ENCODE measurements around the gene EEF1AKMT1.

The EEF1AKMT1 gene, protein sequence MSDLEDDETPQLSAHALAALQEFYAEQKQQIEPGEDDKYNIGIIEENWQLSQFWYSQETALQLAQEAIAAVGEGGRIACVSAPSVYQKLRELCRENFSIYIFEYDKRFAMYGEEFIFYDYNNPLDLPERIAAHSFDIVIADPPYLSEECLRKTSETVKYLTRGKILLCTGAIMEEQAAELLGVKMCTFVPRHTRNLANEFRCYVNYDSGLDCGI

DNA sequence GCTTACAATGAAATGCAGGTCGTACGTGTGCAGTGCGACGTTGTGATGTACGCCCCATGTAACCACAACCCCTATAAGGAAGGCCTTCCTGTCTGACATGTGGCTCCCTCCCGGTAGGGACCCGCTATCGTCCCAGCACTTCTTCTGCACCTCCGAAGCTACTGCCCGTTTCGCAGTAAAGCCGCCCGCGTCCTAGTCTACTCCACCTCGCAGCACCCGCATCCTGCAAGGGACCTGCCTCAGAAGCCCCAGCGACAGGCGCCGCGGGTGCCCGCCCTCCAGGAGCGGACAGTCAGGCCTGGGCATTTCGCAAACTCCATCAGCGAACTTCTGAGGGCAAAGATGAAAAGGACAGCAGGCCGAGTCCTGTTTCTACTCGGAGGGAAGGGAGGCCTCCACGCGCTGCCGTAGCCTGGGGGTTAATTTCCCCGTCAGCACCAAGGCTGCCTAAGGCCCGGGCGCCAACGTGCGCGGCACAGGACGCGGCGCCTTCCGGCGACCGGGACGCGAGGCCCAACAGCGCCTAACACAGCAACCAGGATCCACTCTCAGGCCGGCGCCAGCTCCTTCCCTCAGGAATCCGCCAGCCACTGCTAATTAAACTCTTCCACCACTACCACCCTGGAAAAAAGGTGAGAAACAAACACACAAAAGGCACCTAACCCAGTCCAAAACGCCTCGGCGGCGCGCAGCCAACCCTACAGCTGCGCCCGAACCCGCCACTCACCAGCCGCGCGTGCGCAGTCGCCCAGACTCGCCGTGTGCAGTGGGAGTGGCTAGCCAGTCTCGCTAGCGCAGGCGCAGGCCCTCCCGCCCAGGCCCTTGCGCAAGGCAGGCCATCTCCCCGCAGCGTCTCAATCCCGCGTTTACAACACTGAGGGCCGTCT lies at the start of gene EEF1AKMT1:
Gene EEF1AKMT1, minus strand, starts transcription at position 768 of the 887 bp plus-strand sequence. CDS start 16,363 bp downstream, outside the sequence.
- peak; percentile 63 for DNase-seq (ENCODE audit: insufficient read length, low spot score)
- FAIRE-seq = peak; percentile 94

GRCh38 chr13:20823071-20823470 lies 49.3 kb upstream of the EEF1AKMT1 start:
- no peak for FAIRE-seq
- DNase-seq (ENCODE audit: insufficient read length, low spot score) = no peak

- FAIRE-seq (no peak), DNase-seq (ENCODE audit: insufficient read length, low spot score) (no peak)
Measured at GRCh38 chr13:20822406-20822805, 48.6 kb upstream of the EEF1AKMT1 start.

DNA sequence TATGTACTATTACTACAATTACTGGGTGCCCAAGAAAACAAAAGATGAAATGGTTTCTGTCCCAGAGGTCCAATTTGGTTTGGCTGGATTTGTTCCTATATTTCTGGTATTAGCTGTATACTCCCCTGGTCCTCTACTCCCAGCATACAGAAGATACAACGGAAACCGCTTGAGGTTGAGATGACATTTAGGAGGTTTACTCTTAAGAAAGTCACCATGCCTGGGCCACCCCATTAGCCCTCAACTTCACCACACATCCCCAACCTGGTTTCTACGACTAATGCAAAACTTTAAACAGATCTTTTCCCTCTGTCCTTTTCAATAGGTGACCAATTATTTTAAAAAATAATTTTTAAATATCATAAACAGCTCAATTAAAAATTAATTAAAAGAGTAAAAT lies 46.0 kb upstream of the EEF1AKMT1 start:
- DNase-seq (ENCODE audit: insufficient read length, low spot score) (no peak), FAIRE-seq (no peak)

DNA sequence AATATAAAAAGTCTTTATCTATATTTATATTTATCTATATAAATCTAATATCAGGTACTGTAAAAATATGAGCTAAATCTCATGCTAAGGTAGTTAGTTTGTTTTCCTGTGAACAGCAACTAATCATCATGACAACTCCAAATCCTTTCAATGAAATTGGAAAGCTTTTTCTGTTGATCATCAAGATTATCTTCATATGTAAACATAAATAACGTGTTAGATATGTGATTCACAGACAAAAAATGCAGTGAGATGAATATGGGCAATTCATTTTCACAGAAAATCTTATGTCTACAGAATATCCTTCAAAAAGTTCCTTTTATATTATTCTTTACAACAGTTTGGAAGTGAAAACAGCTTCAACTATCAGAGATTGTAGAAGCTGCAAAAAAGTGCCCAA lies 41.7 kb upstream of the EEF1AKMT1 start:
- FAIRE-seq (no peak), DNase-seq (ENCODE audit: insufficient read length, low spot score) (no peak)

DNA sequence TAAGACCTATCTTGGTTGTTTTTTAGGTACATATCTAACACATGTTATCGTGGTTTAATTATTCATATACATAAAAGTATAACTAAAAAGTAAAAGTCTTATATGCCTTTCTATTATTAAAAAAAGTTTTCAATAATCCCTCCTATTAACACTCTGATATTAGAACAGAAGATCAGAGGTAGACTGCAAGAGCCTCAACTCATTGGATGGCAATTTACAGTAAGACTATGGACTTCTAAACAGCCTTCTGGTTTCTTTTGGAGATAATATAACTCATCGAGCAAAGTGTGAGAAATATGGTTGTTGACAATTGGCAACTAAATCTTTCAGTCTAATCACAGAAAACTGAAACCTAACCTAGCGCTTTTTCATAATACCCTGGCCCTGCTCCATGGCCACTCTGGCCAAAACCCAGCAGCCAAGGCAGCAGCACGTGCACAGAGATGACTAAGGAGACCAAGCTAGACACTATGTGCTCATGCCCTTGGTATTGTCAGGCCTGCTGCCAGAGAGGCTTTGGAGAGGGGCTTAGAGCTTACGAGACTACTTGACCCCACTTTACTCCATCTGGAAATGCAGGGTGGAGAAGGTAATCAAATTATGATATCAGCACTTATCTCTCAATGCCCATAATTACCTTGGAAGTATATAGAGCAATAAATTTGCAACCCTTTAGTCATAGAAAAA lies 40.6 kb upstream of the EEF1AKMT1 start:
- FAIRE-seq (no peak), DNase-seq (ENCODE audit: insufficient read length, low spot score) (no peak)

DNA sequence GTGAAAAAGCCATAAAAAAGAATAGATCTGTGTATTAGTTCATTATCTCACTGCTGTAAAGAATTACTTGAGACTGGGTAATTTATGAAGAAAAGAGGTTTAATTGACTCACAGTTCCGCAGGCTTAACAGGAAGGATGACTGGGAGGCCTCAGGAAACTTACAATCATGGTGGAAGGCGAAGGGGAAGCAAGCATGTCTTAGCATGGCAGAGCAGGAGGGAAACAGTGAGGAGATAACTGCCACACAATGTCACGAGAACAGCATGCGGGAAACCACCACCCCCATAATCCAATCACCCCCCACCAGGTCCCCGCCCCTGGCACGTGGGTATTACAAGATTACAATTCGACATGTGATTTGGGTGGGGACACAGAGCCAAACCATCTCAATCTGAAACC lies 39.1 kb upstream of the EEF1AKMT1 start:
- FAIRE-seq = no peak
- DNase-seq (ENCODE audit: insufficient read length, low spot score) = no peak

DNA sequence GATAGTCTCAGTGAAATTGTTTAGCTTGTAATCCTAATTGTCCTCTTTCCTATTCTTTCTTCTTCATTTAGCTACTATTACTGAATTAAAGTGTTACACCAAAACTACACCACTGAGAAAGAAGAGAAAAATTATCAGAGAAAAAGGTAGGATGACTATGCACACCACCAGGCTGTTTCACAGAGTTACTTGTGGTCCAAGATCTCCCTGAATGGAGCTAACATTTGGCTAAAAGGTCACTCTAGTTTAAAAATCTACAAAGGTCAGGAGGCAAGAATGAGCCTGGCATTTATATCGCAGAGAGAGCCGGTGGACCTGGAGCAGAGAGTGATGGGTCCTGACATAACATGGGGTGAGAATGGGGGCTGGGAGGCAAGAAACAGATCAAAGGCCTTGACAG lies 37.0 kb upstream of the EEF1AKMT1 start:
- DNase-seq (ENCODE audit: insufficient read length, low spot score) (no peak), FAIRE-seq (peak; percentile 18)

GRCh38 chr13:20808874-20809273 lies 35.1 kb upstream of the EEF1AKMT1 start:
- DNase-seq (ENCODE audit: insufficient read length, low spot score) = no peak
- no peak for FAIRE-seq

DNA sequence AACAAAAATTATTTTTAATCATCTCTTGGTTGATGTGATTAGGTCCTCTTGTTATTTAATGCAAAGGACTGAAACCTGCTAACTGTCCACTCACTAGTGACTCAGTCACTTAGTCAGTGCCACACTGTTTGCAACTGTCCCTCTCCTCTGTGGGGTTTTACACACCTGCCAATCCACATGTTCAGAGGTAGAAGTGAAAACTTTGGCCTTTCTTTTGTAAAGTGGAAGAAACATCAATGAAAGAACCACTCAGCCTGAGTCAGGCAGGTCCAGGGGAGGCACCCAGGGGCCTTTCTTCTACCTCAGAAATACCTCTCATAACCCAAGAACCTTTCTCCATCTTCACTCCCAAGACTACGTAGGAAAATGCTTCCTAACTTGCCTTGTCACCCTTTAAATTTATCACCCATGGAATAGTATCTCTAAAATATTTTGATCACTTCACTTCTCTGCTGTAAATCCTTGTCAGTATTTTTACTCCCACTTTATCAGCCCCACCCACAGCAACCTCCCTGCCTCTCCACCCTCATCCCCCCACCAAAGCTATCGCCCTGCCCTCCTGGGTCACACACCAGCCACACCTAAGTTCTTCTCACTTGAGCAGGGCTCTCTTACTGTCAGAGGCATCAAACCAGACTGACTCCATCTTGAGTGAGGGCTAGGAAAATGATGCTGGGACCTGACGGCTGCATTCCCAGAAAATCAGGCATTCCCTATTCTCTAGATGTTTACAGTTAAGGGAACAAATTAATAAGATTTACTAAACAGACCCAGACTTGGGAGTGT lies 29.6 kb upstream of the EEF1AKMT1 start:
- DNase-seq (ENCODE audit: insufficient read length, low spot score) = no peak

GRCh38 chr13:20801707-20802106 lies 27.9 kb upstream of the EEF1AKMT1 start:
- FAIRE-seq (no peak), DNase-seq (ENCODE audit: insufficient read length, low spot score) (no peak)

More for the DNA sequence above, 29.6 kb upstream of the EEF1AKMT1 start:
- FAIRE-seq = no peak

DNA sequence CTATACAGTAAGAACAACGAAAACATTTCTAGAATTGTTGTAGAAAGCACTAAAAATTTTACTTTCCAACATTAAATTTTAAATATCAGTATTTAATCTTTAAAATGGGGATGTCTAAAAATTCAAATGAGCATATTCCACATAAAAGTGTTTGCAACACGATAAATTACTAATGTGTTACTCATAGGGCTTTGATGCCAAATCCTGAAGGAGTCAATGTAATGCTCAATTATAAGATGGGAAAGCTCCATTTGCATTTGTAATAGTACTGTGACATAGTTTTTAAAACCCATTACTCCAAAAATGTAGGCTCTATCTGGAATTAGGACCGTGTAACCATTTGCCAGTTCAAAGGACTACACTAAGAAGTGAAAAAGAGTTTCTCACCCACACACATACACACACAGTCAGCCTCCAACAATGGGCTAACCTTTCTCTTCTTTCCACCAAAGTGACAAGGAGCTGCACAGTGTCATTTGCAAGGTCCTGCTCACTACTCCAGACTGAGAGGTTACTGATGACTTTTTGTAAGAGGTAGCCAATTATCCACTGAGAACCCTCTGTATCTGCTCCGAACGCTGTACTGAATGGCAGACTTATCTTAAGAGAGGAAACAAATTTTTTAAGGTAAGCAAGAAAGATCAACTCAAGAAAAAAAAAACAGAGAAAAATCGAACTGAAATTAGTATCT lies 26.1 kb upstream of the EEF1AKMT1 start:
- FAIRE-seq (no peak), DNase-seq (ENCODE audit: insufficient read length, low spot score) (no peak)

GRCh38 chr13:20798027-20798426 lies 24.3 kb upstream of the EEF1AKMT1 start:
- FAIRE-seq (no peak), DNase-seq (ENCODE audit: insufficient read length, low spot score) (no peak)

GRCh38 chr13:20796791-20797508 lies 23.2 kb upstream of the EEF1AKMT1 start:
- DNase-seq (ENCODE audit: insufficient read length, low spot score) (no peak), FAIRE-seq (peak; percentile 21)

DNA sequence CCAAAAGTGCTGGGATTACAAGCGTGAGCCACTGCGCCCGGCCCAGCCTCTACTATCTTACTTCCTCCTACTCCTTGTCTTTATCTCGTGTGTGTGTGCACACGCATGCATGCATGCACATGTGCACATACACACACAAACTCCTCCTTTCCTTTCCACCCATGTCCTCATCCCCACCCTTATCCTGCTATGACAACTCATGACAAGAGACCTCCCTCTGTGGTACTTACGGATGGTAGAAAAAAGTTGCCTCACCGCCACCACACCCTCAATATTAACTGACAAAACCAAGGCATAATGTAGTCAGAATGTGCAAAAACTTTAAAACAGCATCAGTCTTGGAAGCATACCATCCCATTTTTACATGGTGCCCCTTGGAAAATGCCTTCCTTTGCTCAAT lies 15.9 kb upstream of the EEF1AKMT1 start:
- DNase-seq (ENCODE audit: insufficient read length, low spot score) = no peak

DNA sequence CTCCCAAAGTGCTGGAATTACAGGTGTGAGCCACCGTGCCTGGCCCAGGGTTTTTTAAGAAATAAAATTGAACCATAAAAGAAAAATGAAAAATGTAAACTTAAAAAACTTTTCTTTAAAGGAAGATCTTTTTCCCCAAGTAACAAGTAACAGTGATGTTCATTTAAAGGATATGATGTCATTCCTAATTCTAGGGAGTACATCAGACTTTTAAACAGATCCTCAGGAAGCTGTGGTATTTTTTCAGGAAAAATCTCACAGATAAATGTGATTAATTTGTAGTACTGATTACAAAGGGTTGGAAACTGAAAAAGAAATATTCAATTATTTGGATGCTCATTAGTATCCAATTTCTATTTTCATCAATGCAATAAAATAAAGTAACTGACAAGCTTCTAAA lies 14.6 kb upstream of the EEF1AKMT1 start:
- FAIRE-seq (no peak), DNase-seq (ENCODE audit: insufficient read length, low spot score) (no peak)

More for the DNA sequence above, 15.9 kb upstream of the EEF1AKMT1 start:
- no peak for FAIRE-seq

DNA sequence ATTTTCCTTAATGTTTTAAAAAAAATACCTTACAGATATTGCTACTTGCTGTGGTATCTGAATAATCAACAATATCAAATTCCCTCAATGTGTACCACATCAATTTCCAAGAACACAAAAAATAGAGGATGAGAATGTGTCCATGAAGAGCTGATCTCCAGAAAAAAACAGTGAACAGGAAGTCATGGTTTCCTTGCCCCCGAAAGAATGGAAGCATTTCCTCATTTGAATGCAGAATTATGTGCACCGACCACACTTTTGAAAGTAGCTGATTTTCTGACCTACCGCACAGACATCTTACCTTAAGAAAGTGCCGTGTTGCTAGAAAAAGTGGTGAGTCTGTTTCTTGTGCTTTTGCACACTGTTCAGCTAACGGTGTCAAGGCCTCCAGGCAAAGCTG lies 13.4 kb upstream of the EEF1AKMT1 start:
- DNase-seq (ENCODE audit: insufficient read length, low spot score) (no peak), FAIRE-seq (no peak)

DNA sequence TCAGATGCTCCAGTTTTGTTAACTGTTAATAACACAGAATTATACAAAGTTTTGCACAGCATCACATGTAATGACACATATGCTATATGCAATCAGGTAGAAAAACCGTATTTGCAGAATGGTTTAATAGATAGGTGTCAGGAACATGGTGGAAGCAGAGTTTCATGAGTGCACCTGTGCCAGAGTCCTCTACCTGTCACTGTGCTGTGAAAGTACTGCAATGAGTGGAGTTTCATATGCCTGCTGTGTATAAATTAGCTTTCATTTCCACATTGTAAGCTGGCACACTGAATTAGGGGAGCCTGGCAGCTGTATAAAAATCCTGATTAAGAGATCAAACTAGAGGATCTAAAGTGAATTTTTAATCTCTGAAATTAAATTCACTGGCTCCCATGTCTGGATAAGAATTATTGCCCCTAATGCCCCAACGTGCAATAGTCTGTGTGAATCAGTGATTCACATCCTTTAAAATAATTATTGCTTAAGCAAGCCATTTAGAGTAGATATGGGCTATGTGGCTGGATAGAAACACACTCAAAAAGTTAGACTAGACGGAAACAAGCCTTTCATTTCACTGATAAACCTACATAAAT lies 8.5 kb upstream of the EEF1AKMT1 start:
- peak; percentile 48 for FAIRE-seq
- DNase-seq (ENCODE audit: insufficient read length, low spot score) = no peak

DNA sequence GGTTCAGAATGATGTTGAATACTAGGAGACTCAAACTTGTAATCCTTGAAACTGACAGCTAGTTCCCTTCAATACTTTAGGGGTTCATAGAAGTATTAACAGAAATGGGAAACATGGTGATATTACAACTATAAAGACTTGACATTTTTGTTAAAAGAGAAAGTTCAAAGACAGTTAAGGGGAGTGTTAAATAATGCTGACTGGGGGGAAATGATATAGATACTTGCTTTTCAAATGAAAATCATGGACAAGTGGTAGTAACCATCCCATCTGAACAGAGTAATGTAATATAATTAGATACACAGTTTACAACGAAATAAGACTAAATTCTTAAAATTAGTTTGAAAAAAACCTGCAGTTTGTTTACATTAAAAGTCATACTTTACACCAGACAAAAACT lies 6.6 kb upstream of the EEF1AKMT1 start:
- FAIRE-seq (no peak), DNase-seq (ENCODE audit: insufficient read length, low spot score) (no peak)

Measured in GM19239 (cell line).